Osteoblast (primary cell): Measurements from ENCODE around the gene CCDC83. TPM values are rescaled to one million over a fixed set of nuclear protein-coding genes. Genes with fewer than 3 reads are reported as not detected.
A peak's percentile ranks its signal among the peaks of the same experiment; 100 is the strongest.

Experiments used
- DNase-seq: peaks from one replicate; pipeline ENCODE4 v3.0.0; 2011; ENCODE audit warnings: low spot score, mixed read lengths; ENCODE audit not compliant: insufficient read length; ENCODE audit errors: missing footprints
- H2AFZ ChIP-seq: 2 replicates; pipeline ENCODE4 v1.6.0; 2011; ENCODE audit warnings: mild to moderate bottlenecking, low read length
- H3K27ac ChIP-seq: 2 replicates; pipeline ENCODE4 v1.5.1; 2011; ENCODE audit warnings: mild to moderate bottlenecking, low read depth, low read length, moderate library complexity
- H3K27me3 ChIP-seq: 2 replicates; pipeline ENCODE4 v1.6.0; 2012; ENCODE audit warnings: mild to moderate bottlenecking, control low read depth, inconsistent platforms, low read length, moderate library complexity; ENCODE audit not compliant: insufficient read depth
- H3K36me3 ChIP-seq: 2 replicates; pipeline ENCODE4 v1.5.1; 2011; ENCODE audit warnings: mild to moderate bottlenecking, low read length, control low read depth, moderate library complexity; ENCODE audit not compliant: insufficient read depth
- H3K4me1 ChIP-seq: 2 replicates; pipeline ENCODE4 v1.5.1; 2011; ENCODE audit warnings: mild to moderate bottlenecking, low read length, control low read depth, moderate library complexity; ENCODE audit not compliant: insufficient read depth
- H3K4me2 ChIP-seq: 2 replicates; pipeline ENCODE4 v1.6.0; 2011; ENCODE audit warnings: mild to moderate bottlenecking, low read length; ENCODE audit not compliant: insufficient read depth
- H3K4me3 ChIP-seq: fragments of 200-600 bp; sonication (generic); 3 replicates; pipeline ENCODE4 v1.5.1; 2012; ENCODE audit warnings: mild to moderate bottlenecking, low read length, inconsistent platforms; ENCODE audit not compliant: insufficient read depth
- H3K79me2 ChIP-seq: 2 replicates; pipeline ENCODE4 v1.6.0; 2012; ENCODE audit warnings: mild to moderate bottlenecking, low read length, control low read depth, inconsistent platforms; ENCODE audit not compliant: insufficient read depth
- H3K9me3 ChIP-seq: 2 replicates; pipeline ENCODE4 v1.5.1; 2011; ENCODE audit warnings: low read depth, low read length, control low read depth
- H4K20me1 ChIP-seq: 2 replicates; pipeline ENCODE4 v1.6.0; 2012; ENCODE audit warnings: mild to moderate bottlenecking, low read length, control low read depth; ENCODE audit not compliant: insufficient read depth
- total RNA-seq: library from RNA; depleted of rRNA; stranded (reverse); fragments of >200 nt; gene quantifications from 2 replicates; pipeline ENCODE4 v1.2.3, GENCODE V29; 2012
- TF ChIP-seq, protein P1 (sequence below): IDR thresholded peaks from 2 replicates; pipeline ENCODE4 v1.5.1; 2011; ENCODE audit warnings: mild to moderate bottlenecking, low read depth, low read length, moderate library complexity; ENCODE audit errors: extremely low read depth

Gene CCDC83
- total RNA-seq, 1 donor = not detected

DNA sequence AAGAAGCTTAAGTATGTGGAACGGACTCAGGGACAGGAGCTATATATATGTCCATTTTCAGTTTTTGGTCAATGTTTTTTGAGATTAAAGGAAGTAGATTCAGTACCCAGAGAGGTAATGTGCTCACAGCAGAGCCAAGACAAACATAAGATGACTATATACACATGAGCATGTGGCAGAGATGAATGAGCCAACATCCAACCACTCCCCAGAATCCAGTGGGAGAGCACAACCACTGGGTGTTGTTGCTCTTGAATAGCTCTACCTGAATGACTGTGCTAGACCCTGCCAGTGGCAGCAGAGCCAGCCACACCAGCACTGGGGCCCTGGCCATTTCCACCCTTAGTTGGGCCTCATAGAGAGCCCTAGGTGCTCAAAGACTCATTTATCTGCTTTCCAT lies 33.5 kb upstream of the CCDC83 start:
- Histone ChIP-seq H3K4me3 (no peak overlapping the region), H3K79me2 (no peaks in the 10 kb centered on the region), H3K36me3 (no peaks in the 10 kb centered on the region), H2AFZ (no peak overlapping the region), H3K27me3 (no peaks in the 10 kb centered on the region), H4K20me1 (no peaks in the 10 kb centered on the region), H3K9me3 (no peaks in the 10 kb centered on the region), H3K4me2 (no peak overlapping the region), H3K4me1 (peaks cover 19% of the 10 kb centered on the region), H3K27ac (no peak overlapping the region)
- TF ChIP-seq, protein P1, sequence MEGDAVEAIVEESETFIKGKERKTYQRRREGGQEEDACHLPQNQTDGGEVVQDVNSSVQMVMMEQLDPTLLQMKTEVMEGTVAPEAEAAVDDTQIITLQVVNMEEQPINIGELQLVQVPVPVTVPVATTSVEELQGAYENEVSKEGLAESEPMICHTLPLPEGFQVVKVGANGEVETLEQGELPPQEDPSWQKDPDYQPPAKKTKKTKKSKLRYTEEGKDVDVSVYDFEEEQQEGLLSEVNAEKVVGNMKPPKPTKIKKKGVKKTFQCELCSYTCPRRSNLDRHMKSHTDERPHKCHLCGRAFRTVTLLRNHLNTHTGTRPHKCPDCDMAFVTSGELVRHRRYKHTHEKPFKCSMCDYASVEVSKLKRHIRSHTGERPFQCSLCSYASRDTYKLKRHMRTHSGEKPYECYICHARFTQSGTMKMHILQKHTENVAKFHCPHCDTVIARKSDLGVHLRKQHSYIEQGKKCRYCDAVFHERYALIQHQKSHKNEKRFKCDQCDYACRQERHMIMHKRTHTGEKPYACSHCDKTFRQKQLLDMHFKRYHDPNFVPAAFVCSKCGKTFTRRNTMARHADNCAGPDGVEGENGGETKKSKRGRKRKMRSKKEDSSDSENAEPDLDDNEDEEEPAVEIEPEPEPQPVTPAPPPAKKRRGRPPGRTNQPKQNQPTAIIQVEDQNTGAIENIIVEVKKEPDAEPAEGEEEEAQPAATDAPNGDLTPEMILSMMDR = no peak
- DNase-seq = no peak

- Histone ChIP-seq H3K79me2 (no peaks in the 10 kb centered on the region), H3K4me1 (peaks cover 31% of the 10 kb centered on the region), H3K9me3 (no peaks in the 10 kb centered on the region), H3K4me3 (no peak overlapping the region), H3K27me3 (no peaks in the 10 kb centered on the region), H3K27ac (no peak overlapping the region), H4K20me1 (no peaks in the 10 kb centered on the region), H3K4me2 (no peak overlapping the region), H3K36me3 (no peaks in the 10 kb centered on the region), H2AFZ (no peak overlapping the region)
- TF ChIP-seq, protein P1 = no peak
- peak; percentile 69 for DNase-seq
Observed at GRCh38 chr11:85822814-85823213, 32.4 kb upstream of the CCDC83 start.

DNA sequence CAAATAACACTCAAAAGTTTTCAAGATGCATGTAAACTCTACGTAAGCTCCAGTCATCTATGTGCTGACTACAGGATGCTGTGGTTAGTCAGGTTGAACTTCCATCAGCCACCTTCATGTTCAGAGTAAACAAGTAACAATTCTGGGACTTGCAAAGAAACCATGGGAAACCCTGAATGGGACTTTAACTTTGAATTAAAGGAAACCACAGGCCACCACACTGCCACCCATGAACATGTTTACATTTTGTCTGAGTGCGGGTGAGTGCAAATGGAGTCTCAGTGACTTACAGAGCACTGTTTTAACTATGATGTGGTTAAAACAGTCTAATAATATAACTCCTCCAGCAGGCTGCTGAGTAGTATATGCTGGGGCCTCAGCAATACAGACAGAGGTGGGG lies 31.4 kb upstream of the CCDC83 start:
- Histone ChIP-seq H3K4me1 (peaks cover 37% of the 10 kb centered on the region), H3K4me2 (no peak overlapping the region), H3K27me3 (no peaks in the 10 kb centered on the region), H3K9me3 (no peaks in the 10 kb centered on the region), H3K79me2 (no peaks in the 10 kb centered on the region), H4K20me1 (no peaks in the 10 kb centered on the region), H3K27ac (no peak overlapping the region), H2AFZ (no peak overlapping the region), H3K4me3 (no peak overlapping the region), H3K36me3 (no peaks in the 10 kb centered on the region)
- TF ChIP-seq, protein P1 = no peak
- no peak for DNase-seq

GRCh38 chr11:85825616-85826015 lies 29.6 kb upstream of the CCDC83 start:
- DNase-seq = no peak
- H3K27me3 ChIP-seq = no peaks in the 10 kb centered on the region
- no peak overlapping the region for H3K4me3 ChIP-seq
- no peak overlapping the region for H2AFZ ChIP-seq
- no peaks in the 10 kb centered on the region for H4K20me1 ChIP-seq
- no peaks in the 10 kb centered on the region for H3K36me3 ChIP-seq
- no peak overlapping the region for H3K27ac ChIP-seq
- H3K9me3 ChIP-seq = no peaks in the 10 kb centered on the region
- H3K4me1 ChIP-seq = peaks cover 38% of the 10 kb centered on the region
- TF ChIP-seq, protein P1 = no peak
- no peak overlapping the region for H3K4me2 ChIP-seq
- no peaks in the 10 kb centered on the region for H3K79me2 ChIP-seq
